ENCODE results near the gene SASH1.
A peak's percentile ranks its signal among the peaks of the same experiment; 100 is the strongest.
"Not testable (repeated sequence)": the region's sequence is repeated elsewhere in the genome, so short reads cannot be mapped to it uniquely, and the experiment has no call there.

Gene SASH1

GRCh38 chr6:148573922-148574321 lies 231.3 kb downstream of the SASH1 start:
- H3K4me1 ChIP-seq (ENCODE audit: control insufficient read depth, insufficient read depth, low read length), result peaks cover 4% of the 10 kb centered on the region
- no peak overlapping the region for H3K27ac ChIP-seq (ENCODE audit: low read depth, low read length)
- H3K27me3 ChIP-seq (ENCODE audit: control insufficient read depth, insufficient read depth, low read length), result no peaks in the 10 kb centered on the region
- H3K9ac ChIP-seq (ENCODE audit: low read length), result no peak overlapping the region
- H3K4me3 ChIP-seq (ENCODE audit: low read length), result no peak overlapping the region
- no peaks in the 10 kb centered on the region for H3K36me3 ChIP-seq (ENCODE audit: control insufficient read depth, insufficient read depth, low read length)

GRCh38 chr6:148577687-148578488 lies 235.2 kb downstream of the SASH1 start:
- Histone ChIP-seq H3K9ac (ENCODE audit: low read length) (no peak overlapping the region), H3K36me3 (ENCODE audit: control insufficient read depth, insufficient read depth, low read length) (no peaks in the 10 kb centered on the region), H3K27ac (ENCODE audit: low read depth, low read length) (no peak overlapping the region), H3K27me3 (ENCODE audit: control insufficient read depth, insufficient read depth, low read length) (no peaks in the 10 kb centered on the region), H3K4me1 (ENCODE audit: control insufficient read depth, insufficient read depth, low read length) (peaks cover 4% of the 10 kb centered on the region), H3K4me3 (ENCODE audit: low read length) (no peak overlapping the region)

GRCh38 chr6:148578489-148578814 lies 235.8 kb downstream of the SASH1 start:
- Histone ChIP-seq H3K4me1 (ENCODE audit: control insufficient read depth, insufficient read depth, low read length) (peaks cover 4% of the 10 kb centered on the region), H3K27ac (ENCODE audit: low read depth, low read length) (no peak overlapping the region), H3K36me3 (ENCODE audit: control insufficient read depth, insufficient read depth, low read length) (no peaks in the 10 kb centered on the region), H3K27me3 (ENCODE audit: control insufficient read depth, insufficient read depth, low read length) (no peaks in the 10 kb centered on the region), H3K9ac (ENCODE audit: low read length) (no peak overlapping the region), H3K4me3 (ENCODE audit: low read length) (no peak overlapping the region)

GRCh38 chr6:148578837-148579565 lies 236.4 kb downstream of the SASH1 start:
- Histone ChIP-seq H3K4me3 (ENCODE audit: low read length) (no peak overlapping the region), H3K4me1 (ENCODE audit: control insufficient read depth, insufficient read depth, low read length) (peaks cover 4% of the 10 kb centered on the region), H3K27me3 (ENCODE audit: control insufficient read depth, insufficient read depth, low read length) (no peaks in the 10 kb centered on the region), H3K27ac (ENCODE audit: low read depth, low read length) (no peak overlapping the region), H3K9ac (ENCODE audit: low read length) (no peak overlapping the region), H3K36me3 (ENCODE audit: control insufficient read depth, insufficient read depth, low read length) (no peaks in the 10 kb centered on the region)

GRCh38 chr6:148580442-148580841 lies 237.8 kb downstream of the SASH1 start:
- no peaks in the 10 kb centered on the region for H3K27me3 ChIP-seq (ENCODE audit: control insufficient read depth, insufficient read depth, low read length)
- H3K4me3 ChIP-seq (ENCODE audit: low read length), result no peak overlapping the region
- H3K9ac ChIP-seq (ENCODE audit: low read length), result no peak overlapping the region
- no peak overlapping the region for H3K27ac ChIP-seq (ENCODE audit: low read depth, low read length)
- peaks cover 4% of the 10 kb centered on the region for H3K4me1 ChIP-seq (ENCODE audit: control insufficient read depth, insufficient read depth, low read length)
- H3K36me3 ChIP-seq (ENCODE audit: control insufficient read depth, insufficient read depth, low read length), result no peaks in the 10 kb centered on the region

- no peak overlapping the region for H3K27ac ChIP-seq (ENCODE audit: low read depth, low read length)
- no peaks in the 10 kb centered on the region for H3K27me3 ChIP-seq (ENCODE audit: control insufficient read depth, insufficient read depth, low read length)
- no peaks in the 10 kb centered on the region for H3K36me3 ChIP-seq (ENCODE audit: control insufficient read depth, insufficient read depth, low read length)
- H3K9ac ChIP-seq (ENCODE audit: low read length), result no peak overlapping the region
- H3K4me3 ChIP-seq (ENCODE audit: low read length), result no peak overlapping the region
- H3K4me1 ChIP-seq (ENCODE audit: control insufficient read depth, insufficient read depth, low read length), result peaks cover under 1% of the 10 kb centered on the region
Measured at GRCh38 chr6:148583631-148584030, 241.0 kb downstream of the SASH1 start.

- not testable (repeated sequence) for H3K4me1 ChIP-seq (ENCODE audit: control insufficient read depth, insufficient read depth, low read length); H3K36me3 ChIP-seq (ENCODE audit: control insufficient read depth, insufficient read depth, low read length); H3K9ac ChIP-seq (ENCODE audit: low read length); H3K27ac ChIP-seq (ENCODE audit: low read depth, low read length); H3K27me3 ChIP-seq (ENCODE audit: control insufficient read depth, insufficient read depth, low read length); H3K4me3 ChIP-seq (ENCODE audit: low read length)
Measured at GRCh38 chr6:148585641-148586040, 243.0 kb downstream of the SASH1 start.

GRCh38 chr6:148590883-148591282 lies 248.2 kb downstream of the SASH1 start:
- H3K9ac ChIP-seq (ENCODE audit: low read length), result no peak overlapping the region
- H3K27ac ChIP-seq (ENCODE audit: low read depth, low read length), result no peak overlapping the region
- H3K27me3 ChIP-seq (ENCODE audit: control insufficient read depth, insufficient read depth, low read length), result no peaks in the 10 kb centered on the region
- peaks cover 13% of the 10 kb centered on the region for H3K4me1 ChIP-seq (ENCODE audit: control insufficient read depth, insufficient read depth, low read length)
- H3K36me3 ChIP-seq (ENCODE audit: control insufficient read depth, insufficient read depth, low read length), result no peaks in the 10 kb centered on the region
- no peak overlapping the region for H3K4me3 ChIP-seq (ENCODE audit: low read length)

- no peak overlapping the region for H3K4me3 ChIP-seq (ENCODE audit: low read length)
- no peaks in the 10 kb centered on the region for H3K27me3 ChIP-seq (ENCODE audit: control insufficient read depth, insufficient read depth, low read length)
- H3K27ac ChIP-seq (ENCODE audit: low read depth, low read length), result no peak overlapping the region
- H3K36me3 ChIP-seq (ENCODE audit: control insufficient read depth, insufficient read depth, low read length), result no peaks in the 10 kb centered on the region
- peaks cover 13% of the 10 kb centered on the region for H3K4me1 ChIP-seq (ENCODE audit: control insufficient read depth, insufficient read depth, low read length)
- H3K9ac ChIP-seq (ENCODE audit: low read length), result no peak overlapping the region
Measured at GRCh38 chr6:148591656-148592055, 249.0 kb downstream of the SASH1 start.

- Histone ChIP-seq H3K9ac (ENCODE audit: low read length) (no peak overlapping the region), H3K4me3 (ENCODE audit: low read length) (peak overlapping the region; percentile 35), H3K27me3 (ENCODE audit: control insufficient read depth, insufficient read depth, low read length) (no peaks in the 10 kb centered on the region), H3K4me1 (ENCODE audit: control insufficient read depth, insufficient read depth, low read length) (peaks cover 13% of the 10 kb centered on the region), H3K27ac (ENCODE audit: low read depth, low read length) (peak overlapping the region; percentile 83), H3K36me3 (ENCODE audit: control insufficient read depth, insufficient read depth, low read length) (no peaks in the 10 kb centered on the region)
Measured at GRCh38 chr6:148593130-148593812, 250.6 kb downstream of the SASH1 start.

- H3K4me1 ChIP-seq (ENCODE audit: control insufficient read depth, insufficient read depth, low read length), result peaks cover 13% of the 10 kb centered on the region
- no peak overlapping the region for H3K9ac ChIP-seq (ENCODE audit: low read length)
- H3K36me3 ChIP-seq (ENCODE audit: control insufficient read depth, insufficient read depth, low read length), result no peaks in the 10 kb centered on the region
- no peak overlapping the region for H3K4me3 ChIP-seq (ENCODE audit: low read length)
- peak overlapping the region; percentile 83 for H3K27ac ChIP-seq (ENCODE audit: low read depth, low read length)
- no peaks in the 10 kb centered on the region for H3K27me3 ChIP-seq (ENCODE audit: control insufficient read depth, insufficient read depth, low read length)
Measured at GRCh38 chr6:148593813-148594170, 251.2 kb downstream of the SASH1 start.

GRCh38 chr6:148595550-148595949 lies 252.9 kb downstream of the SASH1 start:
- Histone ChIP-seq H3K4me3 (ENCODE audit: low read length) (no peak overlapping the region), H3K27me3 (ENCODE audit: control insufficient read depth, insufficient read depth, low read length) (no peaks in the 10 kb centered on the region), H3K36me3 (ENCODE audit: control insufficient read depth, insufficient read depth, low read length) (no peaks in the 10 kb centered on the region), H3K27ac (ENCODE audit: low read depth, low read length) (no peak overlapping the region), H3K9ac (ENCODE audit: low read length) (no peak overlapping the region), H3K4me1 (ENCODE audit: control insufficient read depth, insufficient read depth, low read length) (peaks cover 16% of the 10 kb centered on the region)

Measured in rectal smooth muscle tissue (tissue), 1 donor.